ENCODE data around the gene SLC39A12.

Gene SLC39A12

DNA sequence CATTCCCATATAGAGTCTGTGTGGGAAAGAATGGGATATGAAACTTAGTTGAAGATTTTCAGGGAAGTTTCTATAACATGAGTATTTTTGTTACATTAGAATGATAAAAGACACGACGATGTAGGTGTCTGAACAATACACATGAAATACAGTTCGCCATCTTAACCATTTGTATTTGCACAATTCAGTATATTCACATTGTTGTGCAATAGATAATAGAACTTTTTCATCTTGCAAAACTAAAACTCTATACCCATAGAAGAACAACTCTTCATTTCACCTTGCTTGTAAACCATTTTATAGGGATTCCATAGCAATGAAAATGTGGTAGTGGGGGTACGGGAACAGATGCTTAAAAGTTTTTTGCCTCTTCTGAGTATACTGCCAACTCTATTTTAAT, 32.8 kb downstream of the SLC39A12 start:
- H3K4me3 ChIP-seq (ENCODE audit: low read depth, low read length), result no peak overlapping the region
- no peak for DNase-seq (ENCODE audit: low read depth)
- TF ChIP-seq, protein P1, sequence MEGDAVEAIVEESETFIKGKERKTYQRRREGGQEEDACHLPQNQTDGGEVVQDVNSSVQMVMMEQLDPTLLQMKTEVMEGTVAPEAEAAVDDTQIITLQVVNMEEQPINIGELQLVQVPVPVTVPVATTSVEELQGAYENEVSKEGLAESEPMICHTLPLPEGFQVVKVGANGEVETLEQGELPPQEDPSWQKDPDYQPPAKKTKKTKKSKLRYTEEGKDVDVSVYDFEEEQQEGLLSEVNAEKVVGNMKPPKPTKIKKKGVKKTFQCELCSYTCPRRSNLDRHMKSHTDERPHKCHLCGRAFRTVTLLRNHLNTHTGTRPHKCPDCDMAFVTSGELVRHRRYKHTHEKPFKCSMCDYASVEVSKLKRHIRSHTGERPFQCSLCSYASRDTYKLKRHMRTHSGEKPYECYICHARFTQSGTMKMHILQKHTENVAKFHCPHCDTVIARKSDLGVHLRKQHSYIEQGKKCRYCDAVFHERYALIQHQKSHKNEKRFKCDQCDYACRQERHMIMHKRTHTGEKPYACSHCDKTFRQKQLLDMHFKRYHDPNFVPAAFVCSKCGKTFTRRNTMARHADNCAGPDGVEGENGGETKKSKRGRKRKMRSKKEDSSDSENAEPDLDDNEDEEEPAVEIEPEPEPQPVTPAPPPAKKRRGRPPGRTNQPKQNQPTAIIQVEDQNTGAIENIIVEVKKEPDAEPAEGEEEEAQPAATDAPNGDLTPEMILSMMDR (IDR thresholded peaks at IDR 0.05; ENCODE audit: low read depth, low read length, missing control alignments), result no peak

DNA sequence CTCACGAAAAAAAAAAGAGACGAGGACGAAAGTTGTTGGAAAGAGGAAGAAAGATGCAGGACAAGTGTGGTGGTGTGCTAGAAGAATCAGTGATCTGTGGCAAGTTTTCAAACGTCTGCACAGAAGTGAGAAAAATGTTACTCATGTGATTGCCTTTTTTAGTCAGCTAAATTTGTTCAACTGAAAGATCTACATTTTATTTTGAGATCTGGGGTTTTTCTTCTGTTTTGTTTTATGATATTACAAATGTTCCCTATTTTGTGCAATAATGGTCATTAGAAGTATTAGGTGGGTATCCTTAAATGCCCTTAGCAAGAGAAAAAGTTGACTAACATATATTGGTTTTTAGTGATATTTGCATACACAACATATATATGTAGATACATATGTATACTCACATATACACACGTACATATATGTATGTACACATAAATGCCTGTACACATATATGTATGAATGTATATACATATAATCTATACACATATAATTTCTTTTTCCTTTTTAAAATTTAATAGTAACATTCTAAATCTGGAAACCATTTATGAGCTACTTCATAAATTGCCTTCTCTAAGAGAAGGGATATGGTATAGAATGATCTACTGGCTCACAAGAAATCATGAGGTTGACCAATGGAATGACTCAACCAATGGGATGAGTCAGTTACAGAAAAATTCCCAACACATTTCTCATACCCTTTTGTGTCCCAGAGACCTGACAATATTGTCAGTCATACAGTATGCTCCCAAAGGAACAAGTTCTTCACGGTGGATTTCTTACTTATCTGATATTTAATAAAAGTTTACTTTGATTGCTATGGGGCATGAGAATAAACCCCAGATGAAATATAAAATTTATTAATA, 38.4 kb downstream of the SLC39A12 start:
- TF ChIP-seq, protein P1 (IDR thresholded peaks at IDR 0.05; ENCODE audit: low read depth, low read length, missing control alignments), result no peak
- H3K4me3 ChIP-seq (ENCODE audit: low read depth, low read length), result no peak overlapping the region
- peak; percentile 68 for DNase-seq (ENCODE audit: low read depth)

DNA sequence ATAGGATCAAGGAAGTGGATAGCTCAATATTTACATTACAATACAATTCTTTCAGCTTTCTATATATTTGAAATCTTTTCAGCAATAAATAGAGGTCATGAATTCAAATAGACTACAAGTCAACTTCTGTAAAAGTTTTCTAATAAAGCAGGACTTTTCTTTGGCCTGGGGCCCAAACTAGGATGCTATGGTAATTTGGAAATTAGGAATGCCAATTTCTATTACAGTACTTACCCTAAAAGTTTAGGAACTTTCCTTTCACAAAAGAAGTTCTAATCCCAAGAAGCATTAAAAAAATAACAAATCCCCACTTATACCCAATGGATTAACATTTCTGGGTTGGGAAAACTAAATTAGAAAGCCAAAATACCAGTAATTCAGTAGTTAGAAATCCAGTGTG, 40.5 kb downstream of the SLC39A12 start:
- H3K4me3 ChIP-seq (ENCODE audit: low read depth, low read length), result no peak overlapping the region
- no peak for DNase-seq (ENCODE audit: low read depth)
- TF ChIP-seq, protein P1 (IDR thresholded peaks at IDR 0.05; ENCODE audit: low read depth, low read length, missing control alignments), result no peak

DNA sequence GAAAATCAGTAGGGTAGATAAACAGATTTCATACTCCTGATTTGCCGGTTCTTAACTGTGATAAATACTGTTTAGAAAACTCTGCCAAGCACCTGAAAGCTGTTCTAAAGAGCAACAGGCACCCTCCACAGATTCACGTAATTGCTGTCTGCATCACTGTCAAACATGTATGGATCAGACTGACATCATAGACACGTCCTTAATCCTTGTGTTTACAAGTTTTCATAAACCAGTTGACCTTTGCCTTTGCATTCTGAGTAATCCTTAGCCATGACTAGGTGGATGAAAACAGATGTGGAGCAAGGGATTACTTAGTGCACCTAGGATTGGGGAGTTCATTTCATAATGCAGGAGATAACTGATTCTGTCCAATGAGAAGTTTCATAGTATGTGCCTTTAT, 41.6 kb downstream of the SLC39A12 start:
- no peak for DNase-seq (ENCODE audit: low read depth)
- no peak overlapping the region for H3K4me3 ChIP-seq (ENCODE audit: low read depth, low read length)
- TF ChIP-seq, protein P1 (IDR thresholded peaks at IDR 0.05; ENCODE audit: low read depth, low read length, missing control alignments), result no peak

DNA sequence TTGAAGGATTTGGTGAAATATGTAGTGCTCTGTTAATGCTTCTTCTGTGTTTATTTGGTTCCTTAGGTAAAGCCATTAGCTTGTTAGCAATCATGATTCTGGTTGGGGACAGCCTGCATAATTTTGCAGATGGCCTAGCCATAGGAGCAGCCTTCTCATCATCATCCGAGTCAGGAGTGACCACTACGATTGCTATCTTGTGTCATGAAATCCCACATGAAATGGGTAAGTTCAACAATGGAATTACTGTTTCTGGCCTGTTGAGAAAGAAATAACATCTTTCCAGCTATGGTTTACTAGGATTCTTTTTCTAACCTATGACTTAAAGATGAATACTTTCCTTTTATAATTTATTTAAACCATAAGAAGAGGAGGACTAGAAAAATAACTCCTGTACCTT, 48.9 kb downstream of the SLC39A12 start:
- no peak for DNase-seq (ENCODE audit: low read depth)
- TF ChIP-seq, protein P1 (IDR thresholded peaks at IDR 0.05; ENCODE audit: low read depth, low read length, missing control alignments), result no peak
- H3K4me3 ChIP-seq (ENCODE audit: low read depth, low read length), result no peak overlapping the region

DNA sequence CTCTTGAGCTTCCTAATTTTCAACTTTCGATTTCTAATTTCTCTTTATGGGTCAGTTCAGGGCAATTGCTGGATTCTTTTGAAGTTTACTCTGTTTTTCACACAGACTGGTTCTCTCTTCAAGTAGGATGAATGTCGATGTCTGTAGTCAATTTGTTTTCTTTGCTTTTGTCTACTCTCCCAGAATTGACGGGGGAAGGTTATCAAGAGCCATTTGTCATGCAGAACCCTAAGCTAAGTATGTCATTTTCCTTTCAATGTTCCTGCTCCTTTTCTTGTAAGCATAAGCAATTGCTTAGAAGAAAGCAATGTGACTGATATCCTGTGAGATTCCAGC, 53.7 kb downstream of the SLC39A12 start:
- H3K4me3 ChIP-seq (ENCODE audit: low read depth, low read length), result no peak overlapping the region
- no peak for DNase-seq (ENCODE audit: low read depth)
- TF ChIP-seq, protein P1 (IDR thresholded peaks at IDR 0.05; ENCODE audit: low read depth, low read length, missing control alignments), result no peak
